Measurements from ENCODE around the gene TRIM63. TPM values are rescaled to one million over a fixed set of nuclear protein-coding genes. Genes with fewer than 3 reads are reported as not detected.

TRIM63 gene
- total and polyA plus RNA-seq, 7 donors = 74.2 to 2,937 (median 541) TPM

GRCh38 chr1:26037904-26038303 lies 29.5 kb downstream of the TRIM63 start:
- Histone ChIP-seq H3K27me3 (ENCODE audit: insufficient read depth in 3 of 3, low read length in 2 of 3) (no peaks in the 10 kb centered on the region), H3K9me3 (no peaks in the 10 kb centered on the region), H3K36me3 (ENCODE audit: insufficient read depth in 1 of 2, low read depth in 1 of 2) (no peaks in the 10 kb centered on the region), H3K4me1 (peaks cover 35% of the 10 kb centered on the region), H3K27ac (peak overlapping the region; percentile 94), H3K4me3 (no peak overlapping the region)
- no peak for TF ChIP-seq CTCF (IDR thresholded peaks at IDR 0.05)
- WGBS, 3 donors = 41 to 56% (median 45%) methylated on average over 6 of the region's 6 CpGs
- peak in 1 of 4 donors; percentile 3 for ATAC-seq
- intact Hi-C loops (cut with DNase I) = loop anchor here (2.0 to 5.0 kb wide), 5 partner anchors 29 to 124 kb away; partner anchors contain the start of gene TRIM63 (in 1 of the 2)
- DNase-seq = no peak

GRCh38 chr1:26036756-26037281 lies 30.6 kb downstream of the TRIM63 start:
- Histone ChIP-seq H3K36me3 (ENCODE audit: insufficient read depth in 1 of 2, low read depth in 1 of 2) (no peaks in the 10 kb centered on the region), H3K9me3 (no peaks in the 10 kb centered on the region), H3K4me1 (peaks cover 35% of the 10 kb centered on the region), H3K27ac (peak overlapping the region; percentile 94), H3K4me3 (peak overlapping the region; percentile 80), H3K27me3 (ENCODE audit: insufficient read depth in 3 of 3, low read length in 2 of 3) (no peaks in the 10 kb centered on the region)
- DNase-seq (no peak), ATAC-seq (peak; percentile 1 to 14 (median 10))
- WGBS, 3 donors = 30 to 47% (median 44%) methylated on average over 9 to 10 of the region's 11 CpGs
- no peak for TF ChIP-seq CTCF (IDR thresholded peaks at IDR 0.05)
- intact Hi-C loops (cut with DNase I) = loop anchor here (2.0 to 5.0 kb wide), 5 partner anchors 30 to 125 kb away; partner anchors contain the start of gene TRIM63 (in 1 of the 2)

GRCh38 chr1:26035959-26036755 lies 31.3 kb downstream of the TRIM63 start:
- WGBS, 3 donors = 2 to 3% (median 3%) methylated on average over 34 to 39 of the region's 39 CpGs

More at GRCh38 chr1:26035959-26036755, 31.3 kb downstream of the TRIM63 start:
- H3K27me3 ChIP-seq (ENCODE audit: insufficient read depth in 3 of 3, low read length in 2 of 3) = no peaks in the 10 kb centered on the region
- H3K4me1 ChIP-seq = peaks cover 35% of the 10 kb centered on the region
- DNase-seq (peak; percentile 87 to 96), ATAC-seq (peak; percentile 80 to 88 (median 82))
- peak overlapping the region; percentile 80 for H3K4me3 ChIP-seq
- no peaks in the 10 kb centered on the region for H3K9me3 ChIP-seq
- TF ChIP-seq CTCF (IDR thresholded peaks at IDR 0.05) = peak; percentile 100
- intact Hi-C loops (cut with DNase I) = loop anchor here (2.0 to 5.0 kb wide), 5 partner anchors 31 to 126 kb away; partner anchors contain the start of gene TRIM63 (in 1 of the 2)
- H3K36me3 ChIP-seq (ENCODE audit: insufficient read depth in 1 of 2, low read depth in 1 of 2) = no peaks in the 10 kb centered on the region
- H3K27ac ChIP-seq = peak overlapping the region; percentile 94

Measured in psoas muscle (tissue), 8 donors.